ENCODE measurements around the gene MAPKAPK2.

Gene MAPKAPK2

GRCh38 chr1:206687915-206688442 lies 3.3 kb downstream of the MAPKAPK2 start:
- no peak for TF ChIP-seq CTCF (IDR thresholded peaks at IDR 0.05; ENCODE audit: insufficient read depth, missing control alignments)
- FAIRE-seq = no peak

GRCh38 chr1:206690516-206690915 lies 5.8 kb downstream of the MAPKAPK2 start:
- no peak for DNase-seq (ENCODE audit: insufficient read length, low spot score)
- no peak for TF ChIP-seq CTCF (IDR thresholded peaks at IDR 0.05; ENCODE audit: insufficient read depth, missing control alignments)
- FAIRE-seq = no peak

More at GRCh38 chr1:206687915-206688442, 3.3 kb downstream of the MAPKAPK2 start:
- no peak for DNase-seq (ENCODE audit: insufficient read length, low spot score)

GRCh38 chr1:206691604-206692003 lies 6.9 kb downstream of the MAPKAPK2 start:
- TF ChIP-seq CTCF (IDR thresholded peaks at IDR 0.05; ENCODE audit: insufficient read depth, missing control alignments) = no peak
- DNase-seq (ENCODE audit: insufficient read length, low spot score) = no peak
- no peak for FAIRE-seq

- FAIRE-seq = no peak
- no peak for DNase-seq (ENCODE audit: insufficient read length, low spot score)
- no peak for TF ChIP-seq CTCF (IDR thresholded peaks at IDR 0.05; ENCODE audit: insufficient read depth, missing control alignments)
Measured at GRCh38 chr1:206693029-206693428, 8.3 kb downstream of the MAPKAPK2 start.

- no peak for TF ChIP-seq CTCF (IDR thresholded peaks at IDR 0.05; ENCODE audit: insufficient read depth, missing control alignments)
- no peak for DNase-seq (ENCODE audit: insufficient read length, low spot score)
- no peak for FAIRE-seq
Measured at GRCh38 chr1:206693592-206693991, 8.9 kb downstream of the MAPKAPK2 start.

- DNase-seq (ENCODE audit: insufficient read length, low spot score) (no peak), FAIRE-seq (no peak)
- no peak for TF ChIP-seq CTCF (IDR thresholded peaks at IDR 0.05; ENCODE audit: insufficient read depth, missing control alignments)
Measured at GRCh38 chr1:206694171-206695124, 9.7 kb downstream of the MAPKAPK2 start.

GRCh38 chr1:206695733-206696132 lies 11.0 kb downstream of the MAPKAPK2 start:
- FAIRE-seq (no peak), DNase-seq (ENCODE audit: insufficient read length, low spot score) (no peak)
- no peak for TF ChIP-seq CTCF (IDR thresholded peaks at IDR 0.05; ENCODE audit: insufficient read depth, missing control alignments)

All from D721Med (cell line).